VCaP (cell line): Measurements from ENCODE around the gene GLIS2.

Experiments
- H3K27ac ChIP-seq: fragments of 450-650 bp; 2 replicates; pipeline ENCODE4 v1.5.1; 2017
- CTCF ChIP-seq: fragments of 450-650 bp; conservative IDR thresholded peaks from 2 replicates; pipeline ENCODE4 v1.5.1; 2017; ENCODE audit warnings: mild to moderate bottlenecking, moderate library complexity

GLIS2 gene

GRCh38 chr16:4317532-4318450 is 1.9 kb downstream of the GLIS2 start:
- no peak for TF ChIP-seq CTCF
- H3K27ac ChIP-seq: peak overlapping the region; percentile 71

GRCh38 chr16:4318451-4318910 is 2.6 kb downstream of the GLIS2 start:
- no peak for TF ChIP-seq CTCF
- H3K27ac ChIP-seq: peak overlapping the region; percentile 71; the same call in 1 of the 2 replicates

- no peak for TF ChIP-seq CTCF
Measured at GRCh38 chr16:4318967-4319366, 3.1 kb downstream of the GLIS2 start.

GRCh38 chr16:4319454-4320421 is 3.9 kb downstream of the GLIS2 start:
- TF ChIP-seq CTCF: no peak
- no peak overlapping the region for H3K27ac ChIP-seq

More at GRCh38 chr16:4318967-4319366, 3.1 kb downstream of the GLIS2 start:
- H3K27ac ChIP-seq: 0 out of 2 replicates have a peak overlapping the region, but pooled peaks have one; percentile 71

GRCh38 chr16:4320571-4321137 is 4.8 kb downstream of the GLIS2 start:
- TF ChIP-seq CTCF: no peak
- no peak overlapping the region for H3K27ac ChIP-seq

- no peak for TF ChIP-seq CTCF
- H3K27ac ChIP-seq: no peak overlapping the region
Measured at GRCh38 chr16:4321286-4322120, 5.6 kb downstream of the GLIS2 start.
